PC-9 (cell line): ENCODE measurements around the gene TAS2R14.

Experiments
- EZH2 ChIP-seq: fragments of 200-600 bp; sonication (generic); IDR thresholded peaks from 2 replicates; pipeline ENCODE4 v1.8.0; 2017; ENCODE audit warnings: antibody characterized with exemption, low read depth
- TF ChIP-seq, protein P1 (sequence below): fragments of 200-600 bp; sonication (generic); conservative IDR thresholded peaks from 2 replicates; pipeline ENCODE4 v1.6.1; 2017; ENCODE audit warnings: mixed run types, antibody characterized with exemption, mild to moderate bottlenecking, moderate library complexity

- TF ChIP-seq, protein P1, sequence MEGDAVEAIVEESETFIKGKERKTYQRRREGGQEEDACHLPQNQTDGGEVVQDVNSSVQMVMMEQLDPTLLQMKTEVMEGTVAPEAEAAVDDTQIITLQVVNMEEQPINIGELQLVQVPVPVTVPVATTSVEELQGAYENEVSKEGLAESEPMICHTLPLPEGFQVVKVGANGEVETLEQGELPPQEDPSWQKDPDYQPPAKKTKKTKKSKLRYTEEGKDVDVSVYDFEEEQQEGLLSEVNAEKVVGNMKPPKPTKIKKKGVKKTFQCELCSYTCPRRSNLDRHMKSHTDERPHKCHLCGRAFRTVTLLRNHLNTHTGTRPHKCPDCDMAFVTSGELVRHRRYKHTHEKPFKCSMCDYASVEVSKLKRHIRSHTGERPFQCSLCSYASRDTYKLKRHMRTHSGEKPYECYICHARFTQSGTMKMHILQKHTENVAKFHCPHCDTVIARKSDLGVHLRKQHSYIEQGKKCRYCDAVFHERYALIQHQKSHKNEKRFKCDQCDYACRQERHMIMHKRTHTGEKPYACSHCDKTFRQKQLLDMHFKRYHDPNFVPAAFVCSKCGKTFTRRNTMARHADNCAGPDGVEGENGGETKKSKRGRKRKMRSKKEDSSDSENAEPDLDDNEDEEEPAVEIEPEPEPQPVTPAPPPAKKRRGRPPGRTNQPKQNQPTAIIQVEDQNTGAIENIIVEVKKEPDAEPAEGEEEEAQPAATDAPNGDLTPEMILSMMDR, result no peak
- no peak for TF ChIP-seq EZH2
These were observed 4.1 kb upstream of the TAS2R14 start for GRCh38 chr12:10943167-10943566.
